ENCODE measurements around the gene MEPCE. TPM values are rescaled to one million over a fixed set of nuclear protein-coding genes. Genes with fewer than 3 reads are reported as not detected.
"Not testable (repeated sequence)": the region's sequence is repeated elsewhere in the genome, so short reads cannot be mapped to it uniquely, and the experiment has no call there.

The MEPCE gene
- total RNA-seq, 2 experiments from 2014 or later = 48.5 to 49.0 TPM

GRCh38 chr7:100443096-100443840, 13.6 kb downstream of the MEPCE start:
- H3K4me1 Mint-ChIP-seq = peaks cover 20% of the 10 kb centered on the region
- POLR2A ChIA-PET = interaction anchor here (1.0 to 7.1 kb wide), 3 partner anchors 14 to 96 kb away, joined by 3 to 63 read pairs (median 3); partner anchors contain the start of genes AGFG2, MEPCE and ZCWPW1
- H3K27ac Mint-ChIP-seq = peak overlapping the region; percentile 31
- peak; percentile 26 for DNase-seq
- H3K4me3 Mint-ChIP-seq = no peak overlapping the region
- no peaks in the 10 kb centered on the region for H3K9me3 Mint-ChIP-seq
- no peak for ATAC-seq (ENCODE audit: low read depth)
- H3K36me3 Mint-ChIP-seq = no peaks in the 10 kb centered on the region
- H3K27me3 Mint-ChIP-seq = no peaks in the 10 kb centered on the region

- H3K27me3 Mint-ChIP-seq = no peaks in the 10 kb centered on the region
- POLR2A ChIA-PET = interaction anchor here (0.6 to 7.1 kb wide), 11 partner anchors 8 to 892 kb away, joined by 3 to 63 read pairs (median 6); partner anchors contain the start of genes AGFG2, MEPCE, PPP1R35 and SRRT
- H3K27ac Mint-ChIP-seq = peak overlapping the region; percentile 83
- H3K9me3 Mint-ChIP-seq = no peaks in the 10 kb centered on the region
- peaks cover 20% of the 10 kb centered on the region for H3K4me1 Mint-ChIP-seq
- peak overlapping the region; percentile 38 for H3K4me3 Mint-ChIP-seq
- DNase-seq (no peak), ATAC-seq (ENCODE audit: low read depth) (peak; percentile 76)
- no peaks in the 10 kb centered on the region for H3K36me3 Mint-ChIP-seq
Measured at GRCh38 chr7:100444311-100445278, 15.0 kb downstream of the MEPCE start.

- no peak for DNase-seq
- Mint-ChIP-seq H3K4me3 (no peak overlapping the region), H3K9me3 (no peaks in the 10 kb centered on the region), H3K36me3 (no peaks in the 10 kb centered on the region), H3K27me3 (no peaks in the 10 kb centered on the region), H3K27ac (peak overlapping the region; percentile 56), H3K4me1 (peaks cover 20% of the 10 kb centered on the region)
- no peak for ATAC-seq (ENCODE audit: low read depth)
- POLR2A ChIA-PET = interaction anchor here (4.0 to 7.1 kb wide), 2 partner anchors 9 to 17 kb away, joined by 28 to 63 read pairs; partner anchors contain the start of genes MEPCE, PPP1R35 and ZCWPW1
Measured at GRCh38 chr7:100446040-100446439, 16.4 kb downstream of the MEPCE start.

- H3K9me3 Mint-ChIP-seq; H3K27me3 Mint-ChIP-seq; H3K4me3 Mint-ChIP-seq; DNase-seq; ATAC-seq (ENCODE audit: low read depth); H3K36me3 Mint-ChIP-seq; H3K27ac Mint-ChIP-seq: not testable (repeated sequence)
- POLR2A ChIA-PET = interaction anchor here (0.6 to 7.1 kb wide), 5 partner anchors 8 to 260 kb away, joined by 3 to 63 read pairs (median 4); partner anchors contain the start of genes MEPCE, PPP1R35 and ZCWPW1
- H3K4me1 Mint-ChIP-seq = peaks cover 20% of the 10 kb centered on the region
Measured at GRCh38 chr7:100447363-100447762, 17.7 kb downstream of the MEPCE start.

GRCh38 chr7:100449190-100449795, 19.7 kb downstream of the MEPCE start:
- Mint-ChIP-seq H3K36me3 (no peaks in the 10 kb centered on the region), H3K27ac (peak overlapping the region; percentile 2), H3K4me3 (no peak overlapping the region), H3K27me3 (no peaks in the 10 kb centered on the region), H3K9me3 (no peaks in the 10 kb centered on the region), H3K4me1 (peaks cover 17% of the 10 kb centered on the region)
- POLR2A ChIA-PET = interaction anchor here (0.6 to 1.9 kb wide), 5 partner anchors 13 to 311 kb away, joined by 3 to 14 read pairs (median 3); partner anchors contain the start of genes PPP1R35 and ZCWPW1
- ATAC-seq (ENCODE audit: low read depth) (no peak), DNase-seq (no peak)

GRCh38 chr7:100452513-100452912, 22.9 kb downstream of the MEPCE start:
- H3K4me1 Mint-ChIP-seq = peaks cover 5% of the 10 kb centered on the region
- no peak for DNase-seq
- no peaks in the 10 kb centered on the region for H3K27me3 Mint-ChIP-seq
- no peaks in the 10 kb centered on the region for H3K9me3 Mint-ChIP-seq
- H3K4me3 Mint-ChIP-seq = no peak overlapping the region
- H3K36me3 Mint-ChIP-seq = no peaks in the 10 kb centered on the region
- POLR2A ChIA-PET = interaction anchor here (1.2 kb wide), 1 partner anchor 24 kb away, joined by 3 read pairs; the partner anchor contains the start of gene ZCWPW1
- no peak for ATAC-seq (ENCODE audit: low read depth)
- no peak overlapping the region for H3K27ac Mint-ChIP-seq

- not testable (repeated sequence) for H3K27ac Mint-ChIP-seq; H3K9me3 Mint-ChIP-seq; H3K27me3 Mint-ChIP-seq; ATAC-seq (ENCODE audit: low read depth); H3K4me1 Mint-ChIP-seq; H3K36me3 Mint-ChIP-seq; H3K4me3 Mint-ChIP-seq; DNase-seq
- POLR2A ChIA-PET = interaction anchor here (0.7 to 2.1 kb wide), 5 partner anchors 10 to 237 kb away, joined by 3 to 7 read pairs (median 4); partner anchors contain the start of genes AGFG2, MEPCE and ZCWPW1
Measured at GRCh38 chr7:100453854-100454253, 24.2 kb downstream of the MEPCE start.

- ATAC-seq (ENCODE audit: low read depth) (no peak), DNase-seq (no peak)
- H3K27ac Mint-ChIP-seq = no peak overlapping the region
- H3K27me3 Mint-ChIP-seq = no peaks in the 10 kb centered on the region
- H3K4me3 Mint-ChIP-seq = no peak overlapping the region
- no peaks in the 10 kb centered on the region for H3K9me3 Mint-ChIP-seq
- peaks cover 3% of the 10 kb centered on the region for H3K36me3 Mint-ChIP-seq
- H3K4me1 Mint-ChIP-seq = peaks cover 5% of the 10 kb centered on the region
- POLR2A ChIA-PET = interaction anchor here (0.6 to 2.1 kb wide), 9 partner anchors 8 to 109 kb away, joined by 3 to 7 read pairs (median 4); partner anchors contain the start of genes AGFG2, MEPCE and ZCWPW1
Measured at GRCh38 chr7:100455206-100455605, 25.6 kb downstream of the MEPCE start.

GRCh38 chr7:100456562-100456961, 26.9 kb downstream of the MEPCE start:
- H3K36me3 Mint-ChIP-seq = peaks cover 3% of the 10 kb centered on the region
- no peaks in the 10 kb centered on the region for H3K9me3 Mint-ChIP-seq
- peaks cover 5% of the 10 kb centered on the region for H3K4me1 Mint-ChIP-seq
- no peak overlapping the region for H3K4me3 Mint-ChIP-seq
- no peak overlapping the region for H3K27ac Mint-ChIP-seq
- DNase-seq (no peak), ATAC-seq (ENCODE audit: low read depth) (no peak)
- POLR2A ChIA-PET = no interaction called here
- no peaks in the 10 kb centered on the region for H3K27me3 Mint-ChIP-seq

GRCh38 chr7:100457033-100457432, 27.4 kb downstream of the MEPCE start:
- Mint-ChIP-seq H3K4me1 (peaks cover 5% of the 10 kb centered on the region), H3K27ac (no peak overlapping the region), H3K9me3 (no peaks in the 10 kb centered on the region), H3K4me3 (no peak overlapping the region), H3K36me3 (peaks cover 5% of the 10 kb centered on the region), H3K27me3 (no peaks in the 10 kb centered on the region)
- no peak for ATAC-seq (ENCODE audit: low read depth)
- POLR2A ChIA-PET = no interaction called here
- no peak for DNase-seq

GRCh38 chr7:100464210-100464660, 34.6 kb downstream of the MEPCE start, which contains the start of gene SPACDR:
Gene SPACDR (minus strand): TSS chr7:100464260. CDS start chr7:100464025, 235 bp downstream.
- Mint-ChIP-seq H3K9me3 (no peaks in the 10 kb centered on the region), H3K4me1 (peaks cover 2% of the 10 kb centered on the region), H3K27ac (no peak within 1 kb of the TSS), H3K4me3 (no peak within 1 kb of the TSS), H3K27me3 (no peaks in the 10 kb centered on the region), H3K36me3 (peaks cover 12% of the 10 kb centered on the region)
- POLR2A ChIA-PET = no interaction called here
- ATAC-seq (ENCODE audit: low read depth) (no peak), DNase-seq (no peak)

GRCh38 chr7:100464791-100465190, 35.2 kb downstream of the MEPCE start:
- no peak overlapping the region for H3K4me3 Mint-ChIP-seq
- H3K9me3 Mint-ChIP-seq = no peaks in the 10 kb centered on the region
- H3K36me3 Mint-ChIP-seq = peaks cover 12% of the 10 kb centered on the region
- ATAC-seq (ENCODE audit: low read depth) = no peak
- no peaks in the 10 kb centered on the region for H3K27me3 Mint-ChIP-seq
- H3K4me1 Mint-ChIP-seq = peaks cover 4% of the 10 kb centered on the region
- POLR2A ChIA-PET = interaction anchor here (0.8 kb wide), 1 partner anchor 77 kb away, joined by 5 read pairs; no protein-coding TSS in a partner anchor
- H3K27ac Mint-ChIP-seq = no peak overlapping the region
- DNase-seq = no peak

Measured in activated naive CD8-positive, alpha-beta T cell treated with anti-CD3 and anti-CD28 coated beads, Interleukin-2, amount 10 ng/mL, durations not matched to agents 7 days and 5 days (primary cell).